ENCODE results near the gene OXSR1.

OXSR1 gene

GRCh38 chr3:38164952-38165721 is at the start of gene OXSR1:
Gene OXSR1 (plus strand): TSS chr3:38165537. CDS start chr3:38165877, 340 bp downstream.
- peak; percentile 91 to 96 for DNase-seq (ENCODE audit: low read depth in 2 of 2)

DNA sequence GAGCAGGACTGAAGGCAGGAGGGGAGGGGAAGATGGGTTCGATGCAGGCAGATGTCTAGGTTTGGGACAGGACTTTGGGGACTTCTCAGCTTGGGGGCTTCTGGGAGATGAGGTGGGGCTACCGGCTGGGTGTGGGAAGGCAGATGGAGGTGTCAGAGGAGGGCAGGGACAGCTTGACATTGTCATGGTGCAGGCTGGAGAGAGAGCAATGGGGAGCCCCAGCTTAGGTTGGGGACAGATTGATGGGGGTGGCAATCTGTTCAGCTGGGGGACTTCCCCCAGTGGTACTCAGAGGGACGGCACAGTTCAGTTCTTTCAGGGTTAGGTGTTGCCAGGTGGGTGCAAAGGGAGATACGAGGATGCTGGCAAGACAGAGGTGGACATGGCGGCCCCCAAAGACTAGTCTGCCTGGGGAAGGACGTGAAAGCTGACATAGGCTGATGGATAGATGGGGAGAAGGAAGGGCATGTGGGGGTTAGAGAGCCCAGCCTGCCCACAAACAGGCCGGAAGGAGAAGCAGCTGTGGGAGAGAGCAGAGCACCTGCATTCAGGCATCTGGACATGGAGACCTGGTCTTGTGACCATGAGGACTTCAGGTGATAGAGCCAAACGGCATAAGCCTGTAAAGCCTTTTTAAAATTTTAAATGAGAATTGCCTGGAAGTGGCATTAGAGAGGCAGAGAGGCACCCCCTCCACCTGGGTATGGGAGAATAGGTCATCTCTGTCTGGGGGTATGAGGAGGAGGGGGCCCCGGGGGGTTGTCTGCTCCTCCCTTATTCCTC is 49.5 kb upstream of the OXSR1 start:
- no peak for DNase-seq (ENCODE audit: low read depth in 2 of 2)

DNA sequence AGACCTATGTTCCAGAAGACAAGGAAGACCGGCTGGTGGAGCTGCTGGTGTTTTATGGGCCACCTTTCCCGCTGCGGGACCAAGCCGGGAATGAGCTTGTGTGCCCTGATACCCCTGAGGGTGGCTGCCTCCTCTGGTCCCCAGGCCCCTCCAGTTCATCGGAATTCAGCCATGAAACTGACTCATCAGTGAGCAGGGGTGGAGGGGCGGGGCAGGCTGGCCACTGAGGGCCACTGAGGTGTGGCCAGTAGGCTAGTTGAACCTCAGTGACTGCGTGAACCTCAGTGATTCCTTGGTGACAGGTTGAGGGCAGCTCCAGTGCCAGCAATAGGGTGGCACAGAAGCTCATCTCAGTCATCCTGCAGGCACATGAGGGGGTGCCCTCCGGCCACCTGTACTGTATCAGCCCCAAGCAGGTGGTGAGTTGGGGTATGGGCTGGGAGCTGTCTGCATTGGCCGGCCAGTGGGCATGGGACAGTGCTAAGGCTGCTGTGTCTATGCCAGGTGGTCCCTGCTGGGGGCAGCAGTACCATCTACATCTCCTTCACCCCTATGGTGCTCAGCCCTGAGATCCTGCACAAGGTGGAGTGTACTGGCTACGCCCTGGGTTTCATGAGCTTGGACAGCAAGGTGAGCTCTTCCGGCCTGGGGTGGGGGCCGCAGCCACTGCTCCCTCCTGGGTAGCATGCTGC is 48.7 kb upstream of the OXSR1 start:
- no peak for DNase-seq (ENCODE audit: low read depth in 2 of 2)

- DNase-seq (ENCODE audit: low read depth in 2 of 2) = no peak
Observed at GRCh38 chr3:38117163-38117716, 48.1 kb upstream of the OXSR1 start.

DNA sequence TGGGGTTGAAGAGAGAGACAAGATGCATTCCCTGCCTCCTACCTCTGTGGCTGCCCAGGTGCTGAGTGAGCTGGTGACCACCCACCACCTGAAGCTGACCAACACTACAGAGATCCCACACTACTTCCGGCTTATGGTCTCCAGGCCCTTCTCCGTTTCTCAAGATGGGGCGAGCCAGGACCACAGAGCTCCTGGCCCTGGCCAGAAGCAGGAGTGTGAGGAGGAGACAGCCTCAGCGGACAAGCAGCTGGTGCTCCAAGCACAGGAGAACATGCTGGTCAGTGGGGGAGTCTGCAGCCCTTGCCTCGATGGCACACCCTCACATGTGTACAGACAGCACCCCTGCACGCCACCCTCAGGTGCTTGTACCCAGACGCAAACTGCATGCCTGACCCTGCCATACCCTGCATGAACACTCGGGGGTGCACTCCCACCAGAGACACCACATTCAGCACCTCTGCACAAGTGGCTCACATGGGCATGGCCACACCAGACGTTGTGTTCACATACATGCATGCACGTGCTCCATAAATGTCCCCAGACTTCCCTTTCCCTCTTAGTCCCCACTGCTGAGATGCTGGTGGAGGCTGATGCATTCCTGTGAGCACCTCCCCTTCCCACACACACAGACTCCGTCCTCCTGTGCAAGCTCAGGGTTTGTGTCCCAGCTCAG is 47.5 kb upstream of the OXSR1 start:
- peak; percentile 28 to 61 for DNase-seq (ENCODE audit: low read depth in 2 of 2)

DNA sequence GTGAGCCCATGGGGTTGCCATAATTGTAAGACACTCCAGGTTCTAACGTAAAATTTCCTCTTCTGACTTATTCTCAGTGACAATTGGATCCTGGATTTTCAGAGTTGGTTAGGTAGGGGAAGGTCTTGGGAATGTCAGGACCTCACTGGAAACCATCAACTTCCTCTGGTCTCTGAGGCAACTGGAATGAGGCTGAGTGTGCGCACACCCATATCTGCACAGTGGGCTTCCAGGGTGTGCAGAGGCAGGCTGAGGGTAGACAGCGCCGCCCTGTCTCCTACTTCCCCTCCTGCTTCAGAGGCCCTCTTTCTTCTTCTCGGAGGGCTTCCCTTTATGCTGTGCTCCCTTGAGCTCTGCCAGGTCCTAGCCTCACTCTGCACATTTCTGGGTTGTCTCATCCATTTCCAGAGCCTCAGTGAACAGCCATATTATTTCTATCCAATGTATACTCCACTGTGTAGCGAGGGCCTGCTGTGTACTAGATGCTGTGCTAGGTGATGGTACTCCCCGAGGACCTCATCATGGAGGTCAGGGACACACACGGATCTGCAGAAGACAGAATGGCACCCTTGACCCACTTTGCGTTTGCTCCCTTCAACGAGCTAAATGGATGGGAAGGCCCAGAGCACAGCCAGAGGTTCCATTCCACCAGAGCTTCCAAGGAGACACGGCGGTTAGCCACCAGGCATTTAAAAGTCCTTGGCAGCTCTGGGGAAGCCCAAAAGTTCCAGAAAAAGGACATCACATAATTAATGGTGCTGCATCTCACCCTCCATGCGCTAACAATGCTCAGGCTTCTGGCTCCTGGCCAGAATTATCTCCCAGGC is 46.7 kb upstream of the OXSR1 start:
- DNase-seq (ENCODE audit: low read depth in 2 of 2) = no peak

- no peak for DNase-seq (ENCODE audit: low read depth in 2 of 2)
Observed at GRCh38 chr3:38119248-38119544, 46.1 kb upstream of the OXSR1 start.

- DNase-seq (ENCODE audit: low read depth in 2 of 2) = no peak
Observed at GRCh38 chr3:38119821-38120692, 45.3 kb upstream of the OXSR1 start.

- DNase-seq (ENCODE audit: low read depth in 2 of 2) = no peak
Observed at GRCh38 chr3:38120693-38121450, 44.5 kb upstream of the OXSR1 start.

DNA sequence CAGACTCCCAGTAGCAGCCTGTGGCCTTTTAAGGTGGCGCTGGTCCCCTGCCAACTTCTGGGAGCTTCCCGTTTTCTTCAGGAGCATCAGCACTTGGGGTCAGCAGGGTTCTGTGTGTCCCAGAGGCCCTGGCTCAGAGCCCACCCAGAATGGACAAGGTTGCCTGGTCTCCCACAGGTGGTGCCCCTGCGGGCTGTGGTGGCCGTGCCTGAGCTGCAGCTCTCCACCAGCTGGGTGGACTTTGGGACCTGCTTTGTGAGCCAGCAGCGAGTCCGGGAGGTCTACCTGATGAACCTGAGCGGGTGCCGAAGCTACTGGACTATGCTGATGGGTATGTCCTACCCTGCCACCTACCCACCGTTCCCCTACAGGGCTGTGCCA is 43.9 kb upstream of the OXSR1 start:
- DNase-seq (ENCODE audit: low read depth in 2 of 2) = no peak

GRCh38 chr3:38121832-38122461 is 43.4 kb upstream of the OXSR1 start:
- DNase-seq (ENCODE audit: low read depth in 2 of 2) = no peak

- no peak for DNase-seq (ENCODE audit: low read depth in 2 of 2)
Observed at GRCh38 chr3:38122712-38123290, 42.5 kb upstream of the OXSR1 start.

GRCh38 chr3:38124324-38125122 is 40.8 kb upstream of the OXSR1 start:
- DNase-seq (ENCODE audit: low read depth in 2 of 2) = no peak

- no peak for DNase-seq (ENCODE audit: low read depth in 2 of 2)
Observed at GRCh38 chr3:38125305-38126120, 39.8 kb upstream of the OXSR1 start.

DNA sequence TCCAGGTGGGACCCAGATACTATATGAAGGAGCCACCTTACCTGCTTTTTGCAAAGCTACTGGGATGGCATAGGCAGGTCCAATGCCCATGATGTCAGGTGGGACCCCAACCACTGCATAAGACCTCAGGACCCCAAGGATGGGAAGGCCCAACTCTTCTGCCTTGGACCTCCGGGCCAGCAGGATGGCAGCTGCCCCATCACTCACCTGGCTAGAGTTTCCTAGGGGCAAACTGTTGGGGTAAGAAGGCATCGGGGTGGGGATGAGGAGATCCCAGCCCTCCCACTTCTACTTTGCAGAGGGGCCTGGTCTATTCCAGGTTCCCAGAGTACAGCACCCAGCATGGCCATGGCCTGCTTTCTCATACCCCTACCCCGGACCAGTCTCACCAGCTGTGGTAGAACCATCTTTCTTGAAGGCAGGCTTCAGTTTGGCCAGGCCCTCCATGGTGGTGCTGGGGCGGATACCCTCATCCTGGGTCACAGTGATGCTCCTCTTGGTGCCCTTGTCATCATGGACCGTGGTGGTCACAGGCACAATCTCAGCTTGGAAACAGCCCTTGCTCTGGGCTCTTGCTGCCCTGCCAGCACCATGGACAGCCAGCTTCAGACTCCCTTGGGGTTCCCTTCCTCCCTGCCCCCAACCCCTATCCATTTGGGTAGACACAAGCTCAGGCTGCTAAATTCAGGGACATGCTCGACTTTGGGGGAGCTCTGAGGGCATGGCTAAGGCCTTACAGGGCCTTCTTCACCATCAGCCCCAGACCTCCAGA is 39.0 kb upstream of the OXSR1 start:
- DNase-seq (ENCODE audit: low read depth in 2 of 2) = no peak
